GM23248 (cell line): ENCODE measurements around the gene ERGIC1.

Experiments
- EZH2 ChIP-seq: fragments of 200-600 bp; sonication (generic); IDR thresholded peaks from 2 replicates; pipeline ENCODE4 v1.6.1; 2018; ENCODE audit warnings: antibody characterized with exemption, mild to moderate bottlenecking; ENCODE audit not compliant: insufficient read depth, poor library complexity, severe bottlenecking
- EZH2phosphoT487 ChIP-seq: fragments of 200-600 bp; sonication (generic); IDR thresholded peaks from 2 replicates; pipeline ENCODE4 v1.6.1; 2018; ENCODE audit warnings: antibody characterized with exemption, moderate library complexity, mild to moderate bottlenecking, low read depth; ENCODE audit not compliant: insufficient read depth

- TF ChIP-seq EZH2phosphoT487 (no peak), EZH2 (no peak)
Observed at GRCh38 chr5:172846249-172846648, 12.2 kb downstream of the ERGIC1 start.
